Occipital lobe (tissue), 2 donors: ENCODE results near the gene DRD3. TPM values are rescaled to one million over a fixed set of nuclear protein-coding genes. Genes with fewer than 3 reads are reported as not detected.

Source experiments
- DNase-seq: peaks from one replicate; lab custom pipeline; 2025; lab: John Stamatoyannopoulos, UW
- total RNA-seq: library from RNA; depleted of rRNA; stranded (reverse); fragments of >200 nt; gene quantifications from one replicate; pipeline ENCODE4 v1.2.3, GENCODE V29; 2014

Gene DRD3
- total RNA-seq, 1 donor from 2014 or later: not detected

- DNase-seq: no peak
Observed at GRCh38 chr3:114186501-114186900, 7.6 kb upstream of the DRD3 start.

GRCh38 chr3:114179575-114179974 is 723 bp upstream of the DRD3 start:
- DNase-seq: no peak

- DNase-seq: no peak
Observed at GRCh38 chr3:114176890-114177289, 2.0 kb downstream of the DRD3 start.

- DNase-seq: no peak
Observed at GRCh38 chr3:114176487-114176886, 2.4 kb downstream of the DRD3 start.

GRCh38 chr3:114175204-114175987 is 3.5 kb downstream of the DRD3 start:
- DNase-seq: no peak

- no peak for DNase-seq
Observed at GRCh38 chr3:114171677-114172076, 7.2 kb downstream of the DRD3 start.

GRCh38 chr3:114168150-114168549 is 10.7 kb downstream of the DRD3 start:
- no peak for DNase-seq

- no peak for DNase-seq
Observed at GRCh38 chr3:114157321-114157720, 21.5 kb downstream of the DRD3 start.

- DNase-seq: no peak
Observed at GRCh38 chr3:114155370-114155821, 23.5 kb downstream of the DRD3 start.

- DNase-seq: no peak
Observed at GRCh38 chr3:114154321-114154821, 24.5 kb downstream of the DRD3 start.

- peak; percentile 46 for DNase-seq
Observed at GRCh38 chr3:114152519-114153151, 26.2 kb downstream of the DRD3 start.

- no peak for DNase-seq
Observed at GRCh38 chr3:114151091-114151490, 27.8 kb downstream of the DRD3 start.

GRCh38 chr3:114147251-114147650 is 31.6 kb downstream of the DRD3 start:
- DNase-seq: no peak

GRCh38 chr3:114144909-114145688 is 33.8 kb downstream of the DRD3 start:
- DNase-seq: peak; percentile 32

GRCh38 chr3:114143817-114144216 is 35.0 kb downstream of the DRD3 start:
- DNase-seq: no peak

- DNase-seq: no peak
Observed at GRCh38 chr3:114139836-114140235, 39.0 kb downstream of the DRD3 start.

GRCh38 chr3:114133947-114134346 is 44.9 kb downstream of the DRD3 start:
- DNase-seq: no peak

GRCh38 chr3:114132500-114132899 is 46.4 kb downstream of the DRD3 start:
- no peak for DNase-seq

- no peak for DNase-seq
Observed at GRCh38 chr3:114128826-114129225, 50.0 kb downstream of the DRD3 start.

- DNase-seq: no peak
Observed at GRCh38 chr3:114128231-114128630, 50.6 kb downstream of the DRD3 start.

- no peak for DNase-seq
Observed at GRCh38 chr3:114127517-114127916, 51.3 kb downstream of the DRD3 start.

- no peak for DNase-seq
Observed at GRCh38 chr3:114126461-114126860, 52.4 kb downstream of the DRD3 start.
